ENCODE results near the gene ATP11B.

- TF ChIP-seq EP300 (IDR thresholded peaks at IDR 0.05) (no peak), CTCF (IDR thresholded peaks at IDR 0.05) (peak in 1 of 3 experiments; percentile 42), POLR2AphosphoS5 (IDR thresholded peaks at IDR 0.05) (no peak), POLR2A (IDR thresholded peaks at IDR 0.05; ENCODE audit: low read depth) (no peak)
Measured at GRCh38 chr3:182909318-182910040, 116.2 kb downstream of the ATP11B start.

All from esophagus muscularis mucosa (tissue), 4 donors.